Neural cell (in vitro differentiated cells): ENCODE results near the gene COL20A1. TPM values are rescaled to one million over a fixed set of nuclear protein-coding genes. Genes with fewer than 3 reads are reported as not detected.

Source experiments
- H2AFZ ChIP-seq: fragments of 200-600, 300-800 bp; sonication (generic), shearing (Covaris generic); 2 replicates; pipeline ENCODE4 v1.6.0; 2014; ENCODE audit warnings: low read depth, mild to moderate bottlenecking, antibody characterized with exemption, low read length, moderate library complexity
- H3F3A ChIP-seq: fragments of 200-600 bp; shearing (Covaris generic); 2 replicates; pipeline ENCODE4 v1.6.1; 2016; ENCODE audit warnings: mild to moderate bottlenecking, moderate library complexity, mixed read lengths, antibody characterized with exemption, low read length; ENCODE audit not compliant: insufficient read depth, poor library complexity, severe bottlenecking
- H3K27ac ChIP-seq: fragments of 200-600, 300-800 bp; sonication (generic), shearing (Covaris generic); 2 replicates; pipeline ENCODE4 v1.5.1; 2014; ENCODE audit warnings: mild to moderate bottlenecking, low read length, moderate library complexity
- H3K27me3 ChIP-seq: fragments of 300-800, 200-600 bp; sonication (generic), shearing (Covaris generic); 2 replicates; pipeline ENCODE4 v1.6.0; 2014; ENCODE audit warnings: mild to moderate bottlenecking, low read depth, low read length, moderate library complexity; ENCODE audit not compliant: insufficient read depth
- H3K36me3 ChIP-seq: fragments of 300-800, 200-600 bp; sonication (generic), shearing (Covaris generic); 2 replicates; pipeline ENCODE4 v1.5.1; 2014; ENCODE audit warnings: mild to moderate bottlenecking, antibody characterized with exemption, low read length, moderate library complexity; ENCODE audit not compliant: insufficient read depth
- H3K4me2 ChIP-seq: fragments of 300-800, 200-600 bp; sonication (generic), shearing (Covaris generic); 2 replicates; pipeline ENCODE4 v1.6.0; 2014; ENCODE audit warnings: mild to moderate bottlenecking, low read length
- H3K4me3 ChIP-seq: fragments of 300-800, 200-600 bp; sonication (generic), shearing (Covaris generic); 2 replicates; pipeline ENCODE4 v1.5.1; 2014; ENCODE audit warnings: mild to moderate bottlenecking, low read length, moderate library complexity
- H3K79me2 ChIP-seq: fragments of 200-600 bp; shearing (Covaris generic); replicated peaks from 2 replicates; pipeline ENCODE4 v1.6.0; 2014; ENCODE audit warnings: mild to moderate bottlenecking, low read length, moderate library complexity; ENCODE audit not compliant: insufficient read depth
- H3K9ac ChIP-seq: fragments of 300-800, 200-600 bp; sonication (generic), shearing (Covaris generic); 2 replicates; pipeline ENCODE4 v1.6.1; 2016; ENCODE audit warnings: mild to moderate bottlenecking, low read length, mixed read lengths
- H3K9me2 ChIP-seq: fragments of 200-600 bp; shearing (Covaris generic); 2 replicates; pipeline ENCODE4 v1.6.1; 2016; ENCODE audit warnings: mild to moderate bottlenecking, low read length, mixed read lengths; ENCODE audit not compliant: insufficient read depth
- H3K9me3 ChIP-seq: fragments of 200-600, 300-800 bp; sonication (generic), shearing (Covaris generic); 2 replicates; pipeline ENCODE4 v1.6.1; 2016; ENCODE audit warnings: mild to moderate bottlenecking, mixed run types, low read length, moderate library complexity, mixed read lengths
- H4K20me1 ChIP-seq: fragments of 200-600 bp; shearing (Covaris generic); 2 replicates; pipeline ENCODE4 v1.6.1; 2016; ENCODE audit warnings: mild to moderate bottlenecking, mixed run types; ENCODE audit not compliant: insufficient read depth
- CTCF ChIP-seq: fragments of 450-650 bp; IDR thresholded peaks from 2 replicates; pipeline ENCODE4 v1.5.1; 2014; ENCODE audit warnings: antibody characterized with exemption, mild to moderate bottlenecking, moderate library complexity; ENCODE audit not compliant: poor library complexity, severe bottlenecking
- EP300 ChIP-seq: fragments of 450-650 bp; conservative IDR thresholded peaks from 2 replicates; pipeline ENCODE4 v1.6.1; 2014; ENCODE audit warnings: antibody characterized with exemption, mild to moderate bottlenecking, moderate library complexity; ENCODE audit not compliant: poor library complexity, severe bottlenecking
- EZH2 ChIP-seq: fragments of 200-600, 300-800 bp; shearing (Covaris generic), sonication (generic); IDR thresholded peaks from 2 replicates; pipeline ENCODE4 v1.6.1; 2014; ENCODE audit warnings: antibody characterized with exemption, low read length, borderline replicate concordance, mild to moderate bottlenecking; ENCODE audit not compliant: insufficient read depth, poor library complexity, severe bottlenecking
- MXI1 ChIP-seq: fragments of 450-650 bp; conservative IDR thresholded peaks from 2 replicates; pipeline ENCODE4 v1.6.1; 2014; ENCODE audit warnings: antibody characterized with exemption, mild to moderate bottlenecking; ENCODE audit not compliant: poor library complexity, severe bottlenecking
- POLR2AphosphoS5 ChIP-seq: IDR thresholded peaks from 2 replicates; pipeline ENCODE4 v1.6.1; 2012
- RAD21 ChIP-seq: fragments of 450-650 bp; conservative IDR thresholded peaks from 2 replicates; pipeline ENCODE4 v1.6.1; 2014; ENCODE audit warnings: antibody characterized with exemption, mild to moderate bottlenecking, moderate library complexity
- REST ChIP-seq: IDR thresholded peaks from 2 replicates; pipeline ENCODE4 v1.6.1; 2012; ENCODE audit warnings: borderline replicate concordance
- SMC3 ChIP-seq: fragments of 450-650 bp; conservative IDR thresholded peaks from 2 replicates; pipeline ENCODE4 v1.6.1; 2014; ENCODE audit warnings: antibody characterized with exemption, mild to moderate bottlenecking, moderate library complexity; ENCODE audit not compliant: poor library complexity
- polyA plus RNA-seq: library from polyadenylated mRNA; depleted of rRNA; stranded (reverse); fragments of >200 nt; gene quantifications from 2 replicates; pipeline ENCODE4 v1.2.3, GENCODE V29; 2014

COL20A1 gene
- polyA plus RNA-seq, 1 donor from 2014 or later, result 1.1 TPM

GRCh38 chr20:63318391-63319163, 25.6 kb downstream of the COL20A1 start:
- Histone ChIP-seq H3F3A (no peaks in the 10 kb centered on the region), H4K20me1 (no peaks in the 10 kb centered on the region), H3K9ac (no peak overlapping the region), H3K9me3 (no peaks in the 10 kb centered on the region), H3K79me2 (no peaks in the 10 kb centered on the region), H3K27me3 (no peaks in the 10 kb centered on the region), H3K4me3 (no peak overlapping the region), H3K36me3 (no peaks in the 10 kb centered on the region), H3K9me2 (no peaks in the 10 kb centered on the region), H3K4me2 (no peak overlapping the region), H2AFZ (no peak overlapping the region), H3K27ac (no peak overlapping the region)
- TF ChIP-seq POLR2AphosphoS5 (no peak), MXI1 (no peak), RAD21 (no peak), CTCF (no peak), EP300 (no peak), REST (no peak), SMC3 (no peak)

GRCh38 chr20:63319164-63320040, 26.4 kb downstream of the COL20A1 start:
- H3K36me3 ChIP-seq, result no peaks in the 10 kb centered on the region
- H4K20me1 ChIP-seq, result no peaks in the 10 kb centered on the region
- H3K27ac ChIP-seq, result no peak overlapping the region
- H3K79me2 ChIP-seq, result no peaks in the 10 kb centered on the region
- H3F3A ChIP-seq, result no peaks in the 10 kb centered on the region
- H3K9ac ChIP-seq, result no peak overlapping the region
- no peak overlapping the region for H3K4me2 ChIP-seq
- H2AFZ ChIP-seq, result no peak overlapping the region
- TF ChIP-seq CTCF (no peak), POLR2AphosphoS5 (no peak), MXI1 (no peak), RAD21 (no peak), EZH2 (no peak)
- H3K27me3 ChIP-seq, result no peaks in the 10 kb centered on the region
- no peaks in the 10 kb centered on the region for H3K9me2 ChIP-seq
- no peaks in the 10 kb centered on the region for H3K9me3 ChIP-seq
- H3K4me3 ChIP-seq, result no peak overlapping the region
